Stimulated activated naive CD8-positive, alpha-beta T cell treated with anti-CD3 and anti-CD28 coated beads, Interleukin-15, amount 100 ng/mL, for 72 hours (primary cell): ENCODE results near the gene EWSR1.

Source experiments
- ATAC-seq: fragments of 150-1000 bp; cut with Tn5 transposase; 2 replicates; pipeline ENCODE4 v1.10.0; 2021; ENCODE audit warnings: mild to moderate bottlenecking, moderate library complexity
- DNase-seq, 2 donors: peaks; one replicate each; pipeline ENCODE4 v3.0.0; 2021 to 2022
- H3K27ac Mint-ChIP-seq, 2 donors: one replicate each; pipeline ENCODE4 v1.8.0; 2022; ENCODE audit warnings: mild to moderate bottlenecking in 2 of 2, mixed read lengths in 2 of 2, moderate library complexity in 2 of 2
- H3K27me3 Mint-ChIP-seq: one replicate; pipeline ENCODE4 v1.8.0; 2022; ENCODE audit warnings: mixed read lengths
- H3K4me1 Mint-ChIP-seq: one replicate; pipeline ENCODE4 v1.8.0; 2022; ENCODE audit warnings: mild to moderate bottlenecking, mixed read lengths
- H3K4me3 Mint-ChIP-seq, 2 donors: one replicate each; pipeline ENCODE4 v1.8.0; 2022; ENCODE audit warnings: mild to moderate bottlenecking in 2 of 2, mixed read lengths in 2 of 2, moderate library complexity in 1 of 2
- H3K9me3 Mint-ChIP-seq, 2 donors: one replicate each; pipeline ENCODE4 v1.8.0; 2022; ENCODE audit warnings: mixed read lengths in 2 of 2

EWSR1 gene

GRCh38 chr22:29314537-29315285 is 46.6 kb downstream of the EWSR1 start:
- Mint-ChIP-seq H3K4me3 (peak overlapping the region; percentile 16 to 61), H3K4me1 (peaks cover 38% of the 10 kb centered on the region), H3K9me3 (no peaks in the 10 kb centered on the region), H3K27ac (peak overlapping the region in 1 of 2 donors; percentile 16), H3K27me3 (peaks cover 59% of the 10 kb centered on the region)
- peak in 1 of 2 donors; percentile 10 for DNase-seq
- ATAC-seq, result no peak

- peak in 1 of 2 donors; percentile 14 for DNase-seq
- no peaks in the 10 kb centered on the region for H3K9me3 Mint-ChIP-seq
- peaks cover 32% of the 10 kb centered on the region for H3K4me1 Mint-ChIP-seq
- H3K4me3 Mint-ChIP-seq, result peak within 1 kb of the TSS; percentile 26 to 61
- peaks cover 59% of the 10 kb centered on the region for H3K27me3 Mint-ChIP-seq
- peak; percentile 11 for ATAC-seq
- peak within 1 kb of the TSS; percentile 33 to 63 for H3K27ac Mint-ChIP-seq
These were observed 47.4 kb downstream of the EWSR1 start, which contains the start of gene RASL10A for GRCh38 chr22:29315286-29316140. TSS of gene RASL10A (minus strand) at chr22:29315697. CDS start at chr22:29315246, 451 bp downstream.

- no peak for DNase-seq
- peak overlapping the region; percentile 33 to 63 for H3K27ac Mint-ChIP-seq
- H3K9me3 Mint-ChIP-seq, result no peaks in the 10 kb centered on the region
- no peak for ATAC-seq
- peaks cover 53% of the 10 kb centered on the region for H3K27me3 Mint-ChIP-seq
- peaks cover 24% of the 10 kb centered on the region for H3K4me1 Mint-ChIP-seq
- H3K4me3 Mint-ChIP-seq, result peak overlapping the region in 1 of 2 donors; percentile 26
These were observed 48.2 kb downstream of the EWSR1 start for GRCh38 chr22:29316141-29316828.

GRCh38 chr22:29317827-29318454 is 49.9 kb downstream of the EWSR1 start:
- no peak overlapping the region for H3K27ac Mint-ChIP-seq
- H3K4me3 Mint-ChIP-seq, result no peak overlapping the region

DNA sequence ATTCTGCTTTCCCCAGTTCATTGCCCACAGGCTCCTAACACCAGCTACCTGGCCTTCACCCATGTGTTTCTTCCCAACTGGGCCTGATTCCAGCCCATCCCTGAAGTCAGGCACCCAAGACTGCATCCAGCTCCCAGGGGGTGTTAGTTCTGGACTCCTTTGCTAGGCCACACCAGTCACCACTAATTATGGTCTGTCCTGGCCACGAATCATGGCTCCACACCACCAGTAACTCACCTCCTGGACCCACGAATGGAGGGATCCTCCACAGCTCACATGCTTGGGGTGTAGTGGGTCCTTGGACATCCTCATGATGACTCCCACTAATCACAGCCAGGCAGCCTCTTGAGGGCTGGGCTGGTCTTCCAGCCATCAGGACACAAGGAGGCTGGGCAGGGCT is 51.0 kb downstream of the EWSR1 start:
- Mint-ChIP-seq H3K27me3 (peaks cover 28% of the 10 kb centered on the region), H3K27ac (no peak overlapping the region), H3K9me3 (no peaks in the 10 kb centered on the region), H3K4me3 (no peak overlapping the region), H3K4me1 (peaks cover 8% of the 10 kb centered on the region)
- DNase-seq, result no peak
- no peak for ATAC-seq

More at GRCh38 chr22:29317827-29318454, 49.9 kb downstream of the EWSR1 start:
- Mint-ChIP-seq H3K27me3 (peaks cover 39% of the 10 kb centered on the region), H3K4me1 (peaks cover 20% of the 10 kb centered on the region), H3K9me3 (no peaks in the 10 kb centered on the region)
- ATAC-seq (no peak), DNase-seq (no peak)

DNA sequence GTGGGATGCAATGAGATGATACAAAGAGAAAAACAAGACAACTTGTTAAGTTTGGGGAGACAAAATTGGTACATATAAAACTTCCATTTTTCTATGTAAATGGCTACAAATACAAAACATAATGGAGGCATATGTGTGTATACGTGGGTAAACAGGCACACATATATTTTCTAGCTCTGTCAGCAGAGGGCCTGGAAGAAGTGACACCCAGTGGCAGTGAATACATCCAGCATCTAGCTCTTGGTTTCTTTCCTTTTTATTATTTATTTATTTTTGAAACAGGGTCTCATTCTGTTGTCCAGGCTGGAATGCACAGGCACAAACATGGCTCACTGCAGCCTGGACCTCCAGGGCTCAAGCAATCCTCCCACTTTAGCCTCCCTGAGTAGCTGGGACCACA is 52.5 kb downstream of the EWSR1 start:
- ATAC-seq (no peak), DNase-seq (no peak)
- H3K4me1 Mint-ChIP-seq, result no peaks in the 10 kb centered on the region
- H3K27ac Mint-ChIP-seq, result no peak overlapping the region
- H3K4me3 Mint-ChIP-seq, result no peak overlapping the region
- H3K9me3 Mint-ChIP-seq, result no peaks in the 10 kb centered on the region
- H3K27me3 Mint-ChIP-seq, result peaks cover 18% of the 10 kb centered on the region

DNA sequence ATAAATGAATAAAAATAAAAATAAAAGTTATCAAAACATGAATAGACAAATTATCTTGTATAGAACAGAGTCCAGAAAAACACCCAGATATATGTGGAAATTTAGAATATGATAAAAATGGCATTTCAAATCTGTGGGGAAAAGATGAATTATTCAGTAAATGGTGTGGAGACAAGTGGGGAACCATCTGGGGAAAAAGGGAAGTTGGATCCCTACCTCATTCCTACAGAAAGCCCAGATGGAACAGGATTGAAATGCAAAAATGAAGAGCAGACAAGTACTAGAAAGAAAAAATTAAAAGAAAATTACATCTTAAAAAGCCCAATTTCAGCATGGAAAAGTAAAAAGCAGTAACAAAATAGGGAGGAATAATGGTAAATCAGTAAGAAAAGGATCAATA is 55.6 kb downstream of the EWSR1 start:
- H3K4me3 Mint-ChIP-seq, result no peak overlapping the region
- DNase-seq (no peak), ATAC-seq (no peak)
- no peaks in the 10 kb centered on the region for H3K27me3 Mint-ChIP-seq
- H3K9me3 Mint-ChIP-seq, result no peaks in the 10 kb centered on the region
- no peaks in the 10 kb centered on the region for H3K4me1 Mint-ChIP-seq
- H3K27ac Mint-ChIP-seq, result no peak overlapping the region

GRCh38 chr22:29325356-29325755 is 57.3 kb downstream of the EWSR1 start:
- Mint-ChIP-seq H3K27ac (no peak overlapping the region), H3K4me3 (no peak overlapping the region), H3K9me3 (no peaks in the 10 kb centered on the region), H3K27me3 (no peaks in the 10 kb centered on the region), H3K4me1 (no peaks in the 10 kb centered on the region)
- ATAC-seq (no peak), DNase-seq (no peak)

DNA sequence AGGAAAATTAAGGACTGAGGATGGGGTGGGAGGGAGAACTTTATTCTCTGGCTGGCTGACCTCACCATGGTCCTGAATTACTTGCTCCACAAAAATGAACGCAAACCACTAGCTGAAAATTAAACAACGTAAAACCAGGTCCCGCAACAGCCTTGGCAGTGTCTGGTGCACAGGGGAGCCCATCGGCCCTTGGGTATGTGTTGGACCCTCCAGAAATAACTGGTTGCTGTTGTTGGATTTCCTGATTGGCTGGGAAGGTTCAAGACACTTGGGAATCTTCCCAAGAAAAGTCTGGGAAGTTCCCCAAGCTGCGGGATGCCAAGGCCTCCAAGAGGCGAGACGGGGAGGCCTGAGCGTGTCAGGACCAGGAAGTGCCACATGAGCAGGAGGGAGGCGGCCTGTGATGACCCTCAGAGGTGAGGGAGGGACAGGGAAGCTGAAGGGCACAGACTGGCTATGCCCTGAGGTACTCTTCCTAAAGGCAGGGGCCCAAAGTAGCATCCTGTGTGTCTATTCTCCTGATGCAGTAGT is 57.8 kb downstream of the EWSR1 start:
- no peaks in the 10 kb centered on the region for H3K27me3 Mint-ChIP-seq
- no peaks in the 10 kb centered on the region for H3K9me3 Mint-ChIP-seq
- H3K27ac Mint-ChIP-seq, result peak overlapping the region in 1 of 2 donors; percentile 42
- DNase-seq, result no peak
- no peak for ATAC-seq
- H3K4me3 Mint-ChIP-seq, result no peak overlapping the region
- no peaks in the 10 kb centered on the region for H3K4me1 Mint-ChIP-seq

GRCh38 chr22:29326481-29326880 is 58.4 kb downstream of the EWSR1 start:
- H3K27ac Mint-ChIP-seq, result peak overlapping the region in 1 of 2 donors; percentile 86
- no peaks in the 10 kb centered on the region for H3K4me1 Mint-ChIP-seq
- DNase-seq, result no peak
- H3K27me3 Mint-ChIP-seq, result no peaks in the 10 kb centered on the region
- no peaks in the 10 kb centered on the region for H3K9me3 Mint-ChIP-seq
- peak; percentile 10 for ATAC-seq
- H3K4me3 Mint-ChIP-seq, result no peak overlapping the region

- H3K27ac Mint-ChIP-seq, result peak overlapping the region in 1 of 2 donors; percentile 86
- no peaks in the 10 kb centered on the region for H3K27me3 Mint-ChIP-seq
- no peak for DNase-seq
- H3K4me3 Mint-ChIP-seq, result no peak overlapping the region
- ATAC-seq, result no peak
- H3K4me1 Mint-ChIP-seq, result no peaks in the 10 kb centered on the region
- no peaks in the 10 kb centered on the region for H3K9me3 Mint-ChIP-seq
These were observed 59.2 kb downstream of the EWSR1 start for GRCh38 chr22:29327089-29327764.

GRCh38 chr22:29328055-29328454 is 60.0 kb downstream of the EWSR1 start:
- ATAC-seq (peak; percentile 16), DNase-seq (no peak)
- no peak overlapping the region for H3K4me3 Mint-ChIP-seq
- no peaks in the 10 kb centered on the region for H3K9me3 Mint-ChIP-seq
- no peaks in the 10 kb centered on the region for H3K4me1 Mint-ChIP-seq
- H3K27ac Mint-ChIP-seq, result peak overlapping the region in 1 of 2 donors; percentile 34
- H3K27me3 Mint-ChIP-seq, result no peaks in the 10 kb centered on the region

DNA sequence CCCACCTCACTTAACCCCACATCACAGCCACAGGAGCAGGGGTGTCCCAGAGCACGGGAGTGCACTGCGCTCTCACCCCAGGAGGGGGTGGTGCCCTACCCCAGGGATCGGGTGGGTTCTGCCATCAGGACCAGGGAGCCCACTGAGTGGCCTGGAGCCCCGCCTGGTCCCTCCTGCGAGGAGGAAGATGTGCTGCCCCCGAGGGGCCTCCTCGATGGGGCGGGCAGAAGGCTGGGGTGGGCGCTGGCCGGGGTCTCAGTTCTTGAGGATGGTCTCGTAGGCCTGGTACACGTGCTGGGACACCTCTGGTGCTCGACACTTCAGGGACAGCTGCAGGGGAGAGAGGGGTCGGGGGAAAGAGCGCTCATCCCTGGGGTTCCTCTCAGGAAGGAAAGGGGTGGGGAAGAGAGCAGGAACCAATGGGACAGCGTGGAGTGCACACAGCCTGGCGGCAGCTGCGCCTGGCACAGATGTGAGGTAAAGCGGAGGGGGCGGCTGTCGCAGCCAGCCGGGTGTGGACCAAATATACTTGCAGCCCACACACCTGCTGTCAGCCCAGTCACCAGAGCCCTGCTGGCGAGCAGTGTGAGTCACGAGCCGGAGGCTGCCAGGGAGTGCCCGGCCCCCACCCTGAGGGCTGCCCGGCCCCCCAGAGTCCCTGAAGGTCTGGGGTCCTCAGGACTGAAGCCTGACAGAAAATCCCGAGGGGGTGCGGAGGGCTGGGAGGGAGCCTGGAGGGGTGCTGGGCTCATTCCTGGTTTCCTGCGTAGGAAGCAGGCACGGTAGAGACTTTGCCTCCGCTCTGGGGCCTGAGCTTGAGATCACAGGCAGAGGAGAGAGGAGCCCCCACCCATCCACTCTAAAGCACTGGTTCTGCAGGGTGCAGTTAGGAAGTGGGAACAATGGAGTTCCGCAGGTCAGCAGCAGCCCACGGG is 60.8 kb downstream of the EWSR1 start:
- Mint-ChIP-seq H3K27ac (peak overlapping the region; percentile 21 to 74), H3K27me3 (no peaks in the 10 kb centered on the region), H3K4me1 (no peaks in the 10 kb centered on the region), H3K9me3 (no peaks in the 10 kb centered on the region), H3K4me3 (no peak overlapping the region)
- DNase-seq, result no peak
- peak; percentile 23 for ATAC-seq

DNA sequence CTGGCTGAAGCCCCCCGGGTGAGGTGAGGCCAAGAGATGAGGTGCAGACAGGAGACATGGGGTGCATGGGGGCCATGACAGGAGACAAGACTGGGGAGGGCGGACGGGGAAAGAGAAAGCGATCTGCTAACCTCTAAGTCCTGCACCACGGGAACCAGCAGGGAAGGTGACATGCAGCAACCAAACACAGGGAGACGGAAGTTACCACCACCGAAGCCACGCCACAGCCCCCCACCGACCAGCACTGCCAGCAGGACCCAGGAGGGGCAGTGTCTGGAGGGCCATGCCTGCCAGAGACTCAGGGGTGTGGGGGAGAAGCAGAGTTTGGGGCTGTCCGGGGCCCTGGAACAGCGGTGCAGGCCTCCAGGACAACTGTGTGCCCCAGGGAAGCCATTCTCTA is 61.5 kb downstream of the EWSR1 start:
- H3K4me3 Mint-ChIP-seq, result no peak overlapping the region
- no peak for DNase-seq
- no peaks in the 10 kb centered on the region for H3K27me3 Mint-ChIP-seq
- no peaks in the 10 kb centered on the region for H3K4me1 Mint-ChIP-seq
- H3K9me3 Mint-ChIP-seq, result no peaks in the 10 kb centered on the region
- H3K27ac Mint-ChIP-seq, result peak overlapping the region in 1 of 2 donors; percentile 21
- ATAC-seq, result no peak
